ENCODE measurements around the gene GPNMB. TPM values are rescaled to one million over a fixed set of nuclear protein-coding genes. Genes with fewer than 3 reads are reported as not detected.

GPNMB gene
- total RNA-seq, 1 donor from 2014 or later, result 36.1 TPM

DNA sequence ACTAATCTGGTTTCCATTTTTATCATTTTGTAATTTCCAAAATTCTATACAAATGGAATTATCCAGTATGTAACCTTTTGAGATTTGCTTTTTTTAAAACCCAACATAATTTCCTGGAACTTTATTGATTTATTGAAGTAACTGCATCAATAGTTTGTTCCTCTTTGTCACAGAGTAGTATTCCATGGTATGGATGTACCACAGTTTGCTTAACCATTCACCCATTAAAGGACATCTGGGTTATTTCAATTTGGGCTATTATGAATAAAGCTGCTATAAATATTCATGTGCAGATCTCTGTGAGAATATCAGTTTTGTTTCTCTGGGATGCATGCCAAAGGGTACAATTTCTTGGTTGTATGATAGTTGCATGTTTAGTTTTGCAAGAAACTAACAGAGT, 2.9 kb downstream of the GPNMB start:
- Histone ChIP-seq H3K4me3 (ENCODE audit: low read depth, low read length) (no peak overlapping the region), H3K36me3 (ENCODE audit: control insufficient read depth, insufficient read depth, low read length) (no peaks in the 10 kb centered on the region), H3K27me3 (ENCODE audit: control insufficient read depth, insufficient read depth, low read length) (peaks cover 6% of the 10 kb centered on the region)
- no peak for DNase-seq (ENCODE audit: low read depth)
- TF ChIP-seq, protein P1, sequence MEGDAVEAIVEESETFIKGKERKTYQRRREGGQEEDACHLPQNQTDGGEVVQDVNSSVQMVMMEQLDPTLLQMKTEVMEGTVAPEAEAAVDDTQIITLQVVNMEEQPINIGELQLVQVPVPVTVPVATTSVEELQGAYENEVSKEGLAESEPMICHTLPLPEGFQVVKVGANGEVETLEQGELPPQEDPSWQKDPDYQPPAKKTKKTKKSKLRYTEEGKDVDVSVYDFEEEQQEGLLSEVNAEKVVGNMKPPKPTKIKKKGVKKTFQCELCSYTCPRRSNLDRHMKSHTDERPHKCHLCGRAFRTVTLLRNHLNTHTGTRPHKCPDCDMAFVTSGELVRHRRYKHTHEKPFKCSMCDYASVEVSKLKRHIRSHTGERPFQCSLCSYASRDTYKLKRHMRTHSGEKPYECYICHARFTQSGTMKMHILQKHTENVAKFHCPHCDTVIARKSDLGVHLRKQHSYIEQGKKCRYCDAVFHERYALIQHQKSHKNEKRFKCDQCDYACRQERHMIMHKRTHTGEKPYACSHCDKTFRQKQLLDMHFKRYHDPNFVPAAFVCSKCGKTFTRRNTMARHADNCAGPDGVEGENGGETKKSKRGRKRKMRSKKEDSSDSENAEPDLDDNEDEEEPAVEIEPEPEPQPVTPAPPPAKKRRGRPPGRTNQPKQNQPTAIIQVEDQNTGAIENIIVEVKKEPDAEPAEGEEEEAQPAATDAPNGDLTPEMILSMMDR (IDR thresholded peaks at IDR 0.05; ENCODE audit: insufficient read depth, low read length, poor library complexity, severe bottlenecking), result no peak

DNA sequence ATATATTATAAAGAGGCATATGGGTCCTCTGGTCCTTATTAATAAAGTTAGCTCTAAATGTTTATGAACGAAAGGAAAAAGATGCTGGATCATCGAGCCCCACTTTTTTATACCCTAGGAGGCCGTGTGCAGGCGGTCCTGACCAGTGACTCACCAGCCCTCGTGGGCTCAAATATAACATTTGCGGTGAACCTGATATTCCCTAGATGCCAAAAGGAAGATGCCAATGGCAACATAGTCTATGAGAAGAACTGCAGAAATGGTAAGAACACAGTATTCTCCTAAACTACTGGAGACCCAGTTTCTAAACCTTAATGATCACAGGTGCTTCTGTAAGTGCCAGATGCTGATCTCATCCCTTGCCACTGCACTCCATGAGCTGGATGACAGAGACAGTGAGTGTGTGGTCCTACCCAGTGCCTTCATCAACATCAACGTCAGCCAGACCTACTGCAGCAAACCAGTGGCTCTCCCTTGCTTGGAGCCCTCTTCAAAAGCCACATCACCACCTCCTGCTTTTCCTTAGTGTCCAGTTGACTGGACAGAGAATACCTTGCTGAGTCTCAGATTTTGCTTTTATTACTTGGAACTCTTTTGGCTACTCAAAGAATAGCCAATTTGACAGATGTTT, 7.6 kb downstream of the GPNMB start:
- no peaks in the 10 kb centered on the region for H3K27me3 ChIP-seq (ENCODE audit: control insufficient read depth, insufficient read depth, low read length)
- H3K36me3 ChIP-seq (ENCODE audit: control insufficient read depth, insufficient read depth, low read length), result no peaks in the 10 kb centered on the region
- DNase-seq (ENCODE audit: low read depth), result no peak
- H3K4me3 ChIP-seq (ENCODE audit: low read depth, low read length), result no peak overlapping the region
- TF ChIP-seq, protein P1 (IDR thresholded peaks at IDR 0.05; ENCODE audit: insufficient read depth, low read length, poor library complexity, severe bottlenecking), result no peak

DNA sequence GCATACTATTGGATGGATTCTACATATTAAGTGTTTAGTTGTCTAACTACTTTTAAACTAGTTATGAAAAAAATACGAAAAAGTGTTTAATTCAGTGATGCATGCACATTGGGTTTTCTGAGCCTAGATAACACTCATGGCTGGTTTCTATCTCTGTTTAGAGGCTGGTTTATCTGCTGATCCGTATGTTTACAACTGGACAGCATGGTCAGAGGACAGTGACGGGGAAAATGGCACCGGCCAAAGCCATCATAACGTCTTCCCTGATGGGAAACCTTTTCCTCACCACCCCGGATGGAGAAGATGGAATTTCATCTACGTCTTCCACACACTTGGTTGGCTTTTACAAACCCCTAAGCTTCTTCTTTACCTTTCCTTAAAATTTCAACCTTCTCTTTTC, 10.2 kb downstream of the GPNMB start:
- H3K36me3 ChIP-seq (ENCODE audit: control insufficient read depth, insufficient read depth, low read length), result no peaks in the 10 kb centered on the region
- DNase-seq (ENCODE audit: low read depth), result no peak
- H3K27me3 ChIP-seq (ENCODE audit: control insufficient read depth, insufficient read depth, low read length), result no peaks in the 10 kb centered on the region
- TF ChIP-seq, protein P1 (IDR thresholded peaks at IDR 0.05; ENCODE audit: insufficient read depth, low read length, poor library complexity, severe bottlenecking), result no peak
- H3K4me3 ChIP-seq (ENCODE audit: low read depth, low read length), result no peak overlapping the region

DNA sequence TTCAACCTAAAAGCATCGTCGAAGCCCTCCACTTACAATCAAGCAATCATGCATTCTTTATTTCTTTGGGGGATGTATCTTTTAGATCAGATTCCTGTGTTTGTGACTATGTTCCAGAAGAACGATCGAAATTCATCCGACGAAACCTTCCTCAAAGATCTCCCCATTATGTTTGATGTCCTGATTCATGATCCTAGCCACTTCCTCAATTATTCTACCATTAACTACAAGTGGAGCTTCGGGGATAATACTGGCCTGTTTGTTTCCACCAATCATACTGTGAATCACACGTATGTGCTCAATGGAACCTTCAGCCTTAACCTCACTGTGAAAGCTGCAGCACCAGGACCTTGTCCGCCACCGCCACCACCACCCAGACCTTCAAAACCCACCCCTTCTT, 13.8 kb downstream of the GPNMB start:
- no peaks in the 10 kb centered on the region for H3K27me3 ChIP-seq (ENCODE audit: control insufficient read depth, insufficient read depth, low read length)

DNA sequence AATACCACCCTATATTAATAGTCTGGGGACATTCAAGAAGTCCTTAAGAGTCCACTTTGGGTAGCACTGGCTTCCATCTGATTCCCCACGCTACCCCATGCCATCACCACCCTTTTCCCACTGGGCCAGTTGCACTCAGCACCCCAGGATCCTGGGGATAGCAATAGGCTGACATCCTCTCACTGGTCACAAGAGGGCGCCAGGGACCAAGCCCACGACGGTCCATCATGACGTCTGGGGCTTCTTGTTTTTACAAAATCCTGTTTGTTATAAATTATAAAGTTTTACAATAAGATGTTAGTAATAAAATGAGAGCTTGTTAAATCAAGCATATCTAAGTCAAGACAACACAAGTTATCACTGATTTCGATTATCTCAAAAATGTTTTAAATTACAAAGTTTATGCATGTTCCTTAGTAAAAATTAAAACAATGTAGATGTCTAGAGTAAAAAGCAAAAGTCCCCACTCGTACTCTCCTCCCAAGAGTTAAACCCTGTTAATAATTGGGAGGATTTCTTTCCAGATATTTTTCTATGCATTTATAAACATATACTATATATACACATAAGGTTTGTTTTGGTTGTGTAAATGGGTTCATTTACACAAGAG, 15.4 kb downstream of the GPNMB start:
- Histone ChIP-seq H3K36me3 (ENCODE audit: control insufficient read depth, insufficient read depth, low read length) (no peaks in the 10 kb centered on the region), H3K27me3 (ENCODE audit: control insufficient read depth, insufficient read depth, low read length) (no peaks in the 10 kb centered on the region), H3K4me3 (ENCODE audit: low read depth, low read length) (no peak overlapping the region)
- TF ChIP-seq, protein P1 (IDR thresholded peaks at IDR 0.05; ENCODE audit: insufficient read depth, low read length, poor library complexity, severe bottlenecking), result peak; percentile 96
- peak; percentile 19 for DNase-seq (ENCODE audit: low read depth)

More for the DNA sequence above, 13.8 kb downstream of the GPNMB start:
- DNase-seq (ENCODE audit: low read depth), result no peak
- Histone ChIP-seq H3K36me3 (ENCODE audit: control insufficient read depth, insufficient read depth, low read length) (no peaks in the 10 kb centered on the region), H3K4me3 (ENCODE audit: low read depth, low read length) (no peak overlapping the region)
- TF ChIP-seq, protein P1 (IDR thresholded peaks at IDR 0.05; ENCODE audit: insufficient read depth, low read length, poor library complexity, severe bottlenecking), result no peak

Measured in kidney epithelial cell (primary cell).